Endometrial microvascular endothelial cells (primary cell): Measurements from ENCODE around the gene DAB2. TPM values are rescaled to one million over a fixed set of nuclear protein-coding genes. Genes with fewer than 3 reads are reported as not detected.

Source experiments
- in situ Hi-C: cut with HindIII; loops from 2 replicates; pipeline ENCODE4 v1.10.0; 2017; ENCODE audit warnings: low sequenced_read_pairs, low pct_unique_long_range_greater_than_20kb; ENCODE audit errors: inconsistent ontology term
- total RNA-seq: library from RNA; depleted of rRNA; stranded (reverse); fragments of >200 nt; gene quantifications from one replicate; pipeline ENCODE4 v1.2.3, GENCODE V29; 2015; ENCODE audit errors: inconsistent ontology term

DAB2 gene
- total RNA-seq, 1 donor from 2014 or later, result 111 TPM

DNA sequence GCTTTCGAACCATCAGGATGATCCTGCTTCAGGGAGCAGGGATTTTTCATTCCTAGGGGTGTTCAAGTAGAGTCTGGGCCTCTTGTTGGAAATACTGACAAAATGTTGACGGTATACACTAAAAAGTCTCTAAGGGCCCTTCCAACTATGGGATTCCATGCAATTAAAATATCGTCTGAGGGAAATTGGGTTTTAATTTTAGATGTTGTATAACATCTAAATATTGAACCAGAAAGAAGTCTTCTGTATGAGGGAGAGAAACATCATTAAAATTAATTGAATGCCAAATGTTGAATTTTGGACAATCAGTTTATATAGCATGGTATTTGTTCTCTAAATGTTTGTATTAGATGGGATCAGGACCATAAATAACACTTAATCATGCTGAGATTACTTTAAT is 25.7 kb upstream of the DAB2 start:
- in situ Hi-C loops, result no loop called here

DNA sequence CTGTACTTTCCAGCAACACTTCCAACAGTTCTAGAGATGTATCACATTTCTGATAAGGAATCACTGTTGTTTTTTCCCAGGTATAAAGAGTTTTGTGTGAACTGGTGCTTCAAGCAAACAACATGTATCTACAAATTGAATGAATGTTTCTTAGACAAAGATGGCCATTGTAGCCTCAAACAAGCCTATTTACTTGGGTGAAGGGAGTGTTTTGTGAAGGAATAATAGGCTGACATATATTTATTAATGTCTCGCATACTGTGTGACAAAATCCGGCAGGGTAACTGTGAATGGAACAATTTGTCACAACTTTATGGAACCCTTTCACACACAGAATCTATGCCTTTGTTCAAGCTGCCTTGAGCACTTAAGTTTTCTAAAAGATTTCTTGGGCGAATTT is 24.8 kb upstream of the DAB2 start:
- in situ Hi-C loops, result no loop called here

GRCh38 chr5:39448506-39449128 is 23.8 kb upstream of the DAB2 start:
- in situ Hi-C loops, result no loop called here

DNA sequence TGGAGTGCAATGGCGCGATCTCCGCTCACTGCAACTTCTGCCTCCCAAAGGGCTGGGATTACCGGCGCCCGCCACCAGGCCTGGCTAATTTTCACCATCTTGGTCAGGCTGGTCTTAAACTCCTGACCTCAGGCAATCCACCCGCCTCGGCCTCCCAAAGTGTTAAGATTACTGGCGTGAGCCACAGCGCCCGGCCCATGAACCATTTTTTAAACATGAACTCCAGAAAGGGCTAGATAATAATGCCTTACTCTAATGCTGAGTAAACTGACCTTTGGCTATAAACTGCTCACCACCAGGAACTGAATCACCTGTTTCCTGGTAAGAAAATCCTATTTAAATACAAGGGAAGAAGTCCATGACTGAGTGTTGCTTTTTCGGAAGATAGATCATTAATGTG is 23.2 kb upstream of the DAB2 start:
- in situ Hi-C loops, result no loop called here

GRCh38 chr5:39447059-39447458 is 22.3 kb upstream of the DAB2 start:
- in situ Hi-C loops, result no loop called here

DNA sequence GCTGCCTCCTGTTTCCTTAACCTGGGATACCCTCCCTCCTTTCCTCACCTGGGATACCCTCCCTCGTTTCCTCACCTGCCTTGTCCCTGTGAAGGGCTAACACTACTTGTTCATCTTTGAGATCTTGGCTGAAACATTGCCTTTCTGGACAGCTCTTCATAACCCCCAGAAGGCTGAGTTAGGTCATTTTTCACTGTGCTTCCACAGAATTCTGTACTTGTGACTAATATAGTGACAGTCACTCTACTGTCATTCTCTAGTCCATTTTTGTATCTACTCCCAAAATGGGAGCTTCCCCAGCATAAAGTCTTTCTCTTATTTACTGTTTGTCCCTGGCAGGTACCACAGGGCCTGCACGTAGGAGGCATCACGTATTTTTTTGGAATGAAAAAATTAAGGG is 21.5 kb upstream of the DAB2 start:
- in situ Hi-C loops, result no loop called here

DNA sequence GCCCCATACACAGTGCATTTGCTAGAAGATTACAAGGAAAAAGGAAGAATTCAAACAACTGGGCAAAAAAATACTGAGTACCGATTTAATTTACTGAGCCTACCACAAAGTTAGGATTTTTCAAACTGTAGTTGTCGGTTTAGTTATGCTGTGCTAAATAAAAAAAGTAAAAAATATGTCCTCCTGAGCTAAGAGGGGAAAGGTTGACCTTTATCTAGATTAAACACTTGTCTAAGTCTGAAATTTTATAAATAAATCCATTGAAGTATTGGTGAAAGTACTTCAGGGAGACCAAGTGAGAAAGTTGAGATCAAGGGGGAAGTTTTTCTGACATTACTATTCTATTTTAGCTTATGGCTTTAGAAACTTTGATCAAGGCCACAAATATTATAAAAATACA is 19.1 kb upstream of the DAB2 start:
- in situ Hi-C loops, result no loop called here

- in situ Hi-C loops, result no loop called here
These were observed 18.2 kb upstream of the DAB2 start for GRCh38 chr5:39442991-39443390.

DNA sequence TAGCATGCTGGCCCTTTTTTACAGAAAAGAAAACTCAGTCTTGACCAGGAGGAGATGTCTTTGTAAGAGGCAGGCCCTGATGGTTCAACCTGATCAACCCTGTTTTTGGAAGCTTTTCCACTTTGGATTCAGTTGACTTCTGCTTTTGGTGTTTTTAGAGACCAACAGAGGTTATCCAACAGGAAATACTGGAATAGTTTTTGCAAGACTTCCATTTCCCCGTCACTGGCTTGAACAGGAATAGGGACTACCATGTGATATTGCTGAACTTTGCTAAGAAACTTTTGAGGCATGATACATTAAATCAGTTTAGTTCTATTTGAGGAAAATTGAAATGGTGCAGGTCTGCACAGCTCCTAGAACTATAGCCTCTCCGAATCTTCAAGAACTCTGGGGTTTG is 17.1 kb upstream of the DAB2 start:
- in situ Hi-C loops, result no loop called here

GRCh38 chr5:39440958-39441624 is 16.3 kb upstream of the DAB2 start:
- in situ Hi-C loops, result no loop called here

- in situ Hi-C loops, result no loop called here
These were observed 15.6 kb upstream of the DAB2 start for GRCh38 chr5:39440192-39440957.

DNA sequence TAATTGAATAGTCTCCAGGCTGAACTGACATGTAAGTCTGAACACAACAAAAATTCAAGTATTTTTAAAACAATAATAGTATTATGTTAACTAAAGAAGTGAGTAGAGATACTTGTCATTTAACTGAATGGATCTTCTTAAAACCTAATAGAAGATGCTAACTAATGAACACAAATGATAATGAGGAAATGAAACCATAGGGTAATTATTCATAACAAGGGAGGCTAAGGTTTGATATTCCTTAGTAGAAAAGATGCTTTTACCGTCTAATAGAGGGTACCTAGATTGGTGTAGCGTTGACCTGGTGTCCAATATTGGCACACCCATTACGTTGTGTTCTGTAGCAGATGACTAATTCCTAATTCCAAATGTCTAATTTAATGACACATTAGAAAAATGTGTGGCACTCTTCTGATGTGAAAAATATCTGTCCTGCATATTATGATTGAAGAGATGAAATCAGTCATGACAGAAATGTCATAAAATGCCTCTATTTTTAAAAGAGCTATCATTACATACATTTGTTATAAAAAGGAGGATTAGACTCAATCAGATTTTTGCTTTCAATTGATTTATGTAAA is 14.9 kb upstream of the DAB2 start:
- in situ Hi-C loops, result no loop called here

- in situ Hi-C loops, result no loop called here
These were observed 12.7 kb upstream of the DAB2 start for GRCh38 chr5:39437467-39437866.

DNA sequence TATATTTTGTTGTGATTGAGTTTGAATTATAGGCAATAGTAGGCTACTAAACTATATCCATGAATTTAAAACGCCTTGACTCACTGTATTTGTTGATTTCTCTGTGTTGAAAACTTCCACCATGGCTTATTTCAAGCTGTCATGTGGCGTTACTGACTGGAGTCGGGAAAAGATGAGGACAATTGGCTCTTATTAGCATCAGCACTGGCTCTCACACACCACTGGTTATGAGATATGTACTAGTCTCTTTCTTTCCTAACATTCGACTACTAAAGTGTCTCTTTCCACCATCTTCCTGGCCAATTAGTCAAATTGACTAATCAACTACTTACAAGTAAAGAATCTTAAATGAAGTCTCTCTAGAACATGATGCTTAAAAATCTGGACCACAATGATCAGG is 9.1 kb upstream of the DAB2 start:
- in situ Hi-C loops, result no loop called here

GRCh38 chr5:39432696-39433530 is 8.1 kb upstream of the DAB2 start:
- in situ Hi-C loops, result no loop called here

- in situ Hi-C loops, result no loop called here
These were observed 5.7 kb upstream of the DAB2 start for GRCh38 chr5:39430461-39430860.

GRCh38 chr5:39428640-39429039 is 3.9 kb upstream of the DAB2 start:
- in situ Hi-C loops, result no loop called here

DNA sequence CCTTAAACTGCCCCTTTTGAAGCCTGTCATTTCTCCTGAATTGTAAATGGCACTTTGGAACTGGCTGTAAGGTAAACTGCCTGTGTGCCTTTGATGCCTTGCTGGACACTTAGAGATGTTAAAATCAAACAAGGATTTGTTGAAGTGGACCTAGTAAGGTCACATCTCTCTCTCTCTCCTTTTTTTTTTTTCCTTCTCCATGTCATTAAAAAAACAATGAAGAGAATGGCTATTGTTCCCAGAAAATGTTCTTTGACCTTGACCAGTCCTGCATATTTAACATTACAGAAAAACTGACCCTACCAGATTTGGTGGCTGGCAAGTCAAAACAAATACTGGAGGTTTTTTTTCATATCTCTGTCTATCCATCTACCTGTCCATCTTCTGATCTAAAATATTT is 2.9 kb upstream of the DAB2 start:
- in situ Hi-C loops, result no loop called here

- in situ Hi-C loops, result no loop called here
These were observed 2.4 kb upstream of the DAB2 start for GRCh38 chr5:39427229-39427628.
